ENCODE data around the gene SULT2B1.

DNA sequence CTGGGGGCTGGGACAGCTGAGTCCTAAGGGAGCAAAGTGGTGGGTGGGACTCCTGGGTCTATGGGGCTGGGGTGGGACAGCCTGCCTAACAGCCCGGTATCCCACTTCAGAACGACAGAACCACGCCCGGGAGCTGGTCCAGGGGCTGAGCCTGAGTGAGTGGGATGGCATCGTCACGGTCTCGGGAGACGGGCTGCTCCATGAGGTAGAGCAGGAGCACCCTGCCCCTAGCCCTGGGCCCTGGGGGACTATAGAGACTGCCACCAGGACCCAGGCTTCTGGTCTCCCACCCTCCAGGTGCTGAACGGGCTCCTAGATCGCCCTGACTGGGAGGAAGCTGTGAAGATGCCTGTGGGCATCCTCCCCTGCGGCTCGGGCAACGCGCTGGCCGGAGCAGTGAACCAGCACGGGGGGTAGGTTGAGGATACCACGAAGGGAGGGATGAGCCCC is 75.9 kb downstream of the SULT2B1 start:
- no peak for TF ChIP-seq CTCF (IDR thresholded peaks at IDR 0.05; ENCODE audit: low read depth, low read length)
- TF ChIP-seq POLR2A (IDR thresholded peaks at IDR 0.05; ENCODE audit: extremely low read depth, insufficient read length) = no peak
- TF ChIP-seq MAX (IDR thresholded peaks at IDR 0.05; ENCODE audit: low read depth, low read length) = no peak
- no peak for TF ChIP-seq MYC (IDR thresholded peaks at IDR 0.05; ENCODE audit: low read depth, low read length)

All from NB4 (cell line).